GM19463 (cell line): ENCODE data around the gene KRTAP5-11.
"Not testable (repeated sequence)": the region's sequence is repeated elsewhere in the genome, so short reads cannot be mapped to it uniquely, and the experiment has no call there.

Experiments
- ATAC-seq: cut with Tn5 transposase; IDR thresholded peaks from one replicate; pipeline ENCODE4 v1.9.1; 2021; ENCODE audit warnings: mild to moderate bottlenecking, moderate library complexity; ENCODE audit not compliant: unreplicated experiment

KRTAP5-11 gene

DNA sequence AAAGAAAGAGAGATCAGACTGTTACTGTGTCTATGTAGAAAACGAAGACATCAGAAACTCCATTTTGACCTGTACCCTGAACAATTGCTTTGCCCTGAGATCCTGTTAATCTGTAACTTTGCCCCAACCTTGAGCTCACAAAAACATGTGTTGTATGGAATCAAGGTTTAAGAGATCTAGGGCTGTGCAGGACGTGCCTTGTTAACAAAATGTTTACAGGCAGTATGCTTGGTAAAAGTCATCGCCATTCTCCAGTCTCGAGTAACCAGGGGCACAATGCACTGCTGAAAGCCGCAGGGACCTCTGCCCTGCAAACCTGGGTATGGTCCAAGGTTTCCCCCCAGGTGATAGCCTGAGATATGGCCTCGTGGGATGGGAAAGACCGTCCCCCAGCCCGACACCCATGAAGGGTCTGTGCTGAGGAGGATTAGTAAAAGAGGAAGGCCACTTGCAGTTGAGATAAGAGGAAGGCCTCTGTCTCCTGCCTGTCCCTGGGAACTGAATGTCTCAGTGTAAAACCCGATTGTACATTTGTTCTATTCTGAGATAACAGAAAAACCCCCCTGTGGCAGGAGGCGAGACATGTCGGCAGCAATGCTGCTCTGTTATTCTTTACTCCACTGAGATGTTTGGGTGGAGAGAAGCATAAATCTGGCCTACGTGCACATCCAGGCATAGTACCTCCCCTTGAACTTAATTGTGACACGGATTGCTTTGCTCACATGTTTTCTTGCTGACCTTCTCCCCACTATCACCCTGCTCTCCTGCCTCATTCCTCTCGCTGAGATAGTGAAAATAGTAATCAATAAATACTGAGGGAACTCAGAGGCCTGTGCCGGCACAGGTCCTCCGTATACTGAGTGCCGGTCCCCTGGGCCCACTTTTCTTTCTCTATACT is 47.7 kb downstream of the KRTAP5-11 start:
- not testable (repeated sequence) for ATAC-seq

DNA sequence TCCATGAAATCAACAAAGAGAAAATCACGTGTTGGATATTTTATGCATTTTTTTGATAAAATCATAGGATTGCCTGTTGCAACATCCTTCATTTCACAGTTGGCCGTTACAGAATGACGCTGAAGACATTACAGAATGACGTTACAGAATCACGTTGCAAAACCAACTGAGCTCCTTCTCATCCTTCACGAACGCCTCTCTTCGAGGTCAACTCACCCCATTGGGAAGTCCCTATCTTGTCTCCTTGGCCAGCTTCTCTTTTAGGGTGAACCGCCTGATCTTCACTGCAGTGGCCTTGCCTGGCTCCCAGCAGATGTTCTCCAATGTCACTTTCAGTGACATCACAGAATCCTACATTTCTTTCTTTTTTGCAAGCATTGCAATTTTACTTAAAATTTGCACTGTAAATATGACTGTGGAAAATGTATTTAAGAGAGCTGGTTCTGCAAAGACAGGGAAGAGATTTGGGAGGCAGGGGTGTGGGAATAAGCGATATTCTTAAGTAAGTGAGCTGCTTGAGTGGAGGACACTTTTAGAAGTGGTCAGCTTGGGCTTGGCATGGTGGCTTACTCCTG is 50.6 kb downstream of the KRTAP5-11 start:
- ATAC-seq, result no peak
